Stomach (tissue), 4 donors: ENCODE measurements around the gene CFAP46.

Experiments used
- CTCF ChIP-seq, 7 experiments: fragments of 450-650 bp in 4 of 7; fragments of 200-600 bp in 3 of 7; sonication (generic) in 3 of 7; IDR thresholded peaks; one replicate each; pipeline ENCODE4 v1.5.1; 2016 to 2019; ENCODE audit warnings: antibody characterized with exemption in 7 of 7, control low read depth in 2 of 7, mild to moderate bottlenecking in 1 of 7
- EP300 ChIP-seq: sonication (generic); formaldehyde crosslinking; IDR thresholded peaks from one replicate; pipeline ENCODE4 v1.6.1; 2017; ENCODE audit warnings: antibody characterized with exemption
- POLR2A ChIP-seq, 4 donors: fragments of 450-650 bp; IDR thresholded peaks; one replicate each; pipeline ENCODE4 v1.6.1; 2016; ENCODE audit warnings: antibody characterized with exemption in 4 of 4, control low read depth in 2 of 4, mild to moderate bottlenecking in 1 of 4, moderate library complexity in 1 of 4
- POLR2AphosphoS5 ChIP-seq, 3 donors: sonication (generic); formaldehyde crosslinking; IDR thresholded peaks; one replicate each; pipeline ENCODE4 v1.6.1; 2016; ENCODE audit warnings: antibody characterized with exemption in 3 of 3

- TF ChIP-seq CTCF (IDR thresholded peaks at IDR 0.05): no peak
- TF ChIP-seq POLR2A (IDR thresholded peaks at IDR 0.05): no peak
- no peak for TF ChIP-seq POLR2AphosphoS5 (IDR thresholded peaks at IDR 0.05)
- TF ChIP-seq EP300: no peak
Measured at GRCh38 chr10:132937861-132938260, 4.5 kb downstream of the CFAP46 start.
